22Rv1 (cell line): ENCODE data around the gene CRMP1.

Experiments used
- ZFX ChIP-seq: fragments of 450-650 bp; IDR thresholded peaks from 2 replicates; pipeline ENCODE4 v1.6.1; 2017; ENCODE audit warnings: antibody characterized with exemption, borderline replicate concordance
- TF ChIP-seq, protein P1 (sequence below): fragments of 450-650 bp; IDR thresholded peaks from 2 replicates; pipeline ENCODE4 v1.5.1; 2017; ENCODE audit warnings: mild to moderate bottlenecking

DNA sequence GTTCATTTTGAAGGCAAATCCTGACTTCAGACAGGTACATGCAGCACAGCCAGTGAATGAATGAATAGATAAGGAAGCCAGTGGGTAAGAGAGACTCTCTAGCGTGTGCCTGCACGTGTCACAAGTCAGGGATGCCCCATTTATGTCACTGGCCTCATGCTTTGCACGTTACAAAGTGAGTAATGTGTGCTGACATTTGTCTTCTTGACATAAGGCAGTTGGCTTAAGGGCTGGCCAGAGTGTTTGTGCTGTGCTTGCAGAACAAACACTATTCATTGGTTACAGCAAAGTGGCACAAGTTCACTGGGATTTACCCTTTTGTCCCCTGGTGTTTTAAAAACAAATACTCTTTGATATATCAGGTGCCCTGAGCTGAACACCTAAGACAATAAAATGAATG lies 55.9 kb downstream of the CRMP1 start:
- TF ChIP-seq, protein P1, sequence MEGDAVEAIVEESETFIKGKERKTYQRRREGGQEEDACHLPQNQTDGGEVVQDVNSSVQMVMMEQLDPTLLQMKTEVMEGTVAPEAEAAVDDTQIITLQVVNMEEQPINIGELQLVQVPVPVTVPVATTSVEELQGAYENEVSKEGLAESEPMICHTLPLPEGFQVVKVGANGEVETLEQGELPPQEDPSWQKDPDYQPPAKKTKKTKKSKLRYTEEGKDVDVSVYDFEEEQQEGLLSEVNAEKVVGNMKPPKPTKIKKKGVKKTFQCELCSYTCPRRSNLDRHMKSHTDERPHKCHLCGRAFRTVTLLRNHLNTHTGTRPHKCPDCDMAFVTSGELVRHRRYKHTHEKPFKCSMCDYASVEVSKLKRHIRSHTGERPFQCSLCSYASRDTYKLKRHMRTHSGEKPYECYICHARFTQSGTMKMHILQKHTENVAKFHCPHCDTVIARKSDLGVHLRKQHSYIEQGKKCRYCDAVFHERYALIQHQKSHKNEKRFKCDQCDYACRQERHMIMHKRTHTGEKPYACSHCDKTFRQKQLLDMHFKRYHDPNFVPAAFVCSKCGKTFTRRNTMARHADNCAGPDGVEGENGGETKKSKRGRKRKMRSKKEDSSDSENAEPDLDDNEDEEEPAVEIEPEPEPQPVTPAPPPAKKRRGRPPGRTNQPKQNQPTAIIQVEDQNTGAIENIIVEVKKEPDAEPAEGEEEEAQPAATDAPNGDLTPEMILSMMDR = no peak
- no peak for TF ChIP-seq ZFX
